Measurements from ENCODE around the gene FANCD2. TPM values are rescaled to one million over a fixed set of nuclear protein-coding genes. Genes with fewer than 3 reads are reported as not detected.

Gene FANCD2
- polyA plus RNA-seq, 2 of the 4 experiments (the other 2 are of a cell fraction): 25.1 to 44.3 TPM

DNA sequence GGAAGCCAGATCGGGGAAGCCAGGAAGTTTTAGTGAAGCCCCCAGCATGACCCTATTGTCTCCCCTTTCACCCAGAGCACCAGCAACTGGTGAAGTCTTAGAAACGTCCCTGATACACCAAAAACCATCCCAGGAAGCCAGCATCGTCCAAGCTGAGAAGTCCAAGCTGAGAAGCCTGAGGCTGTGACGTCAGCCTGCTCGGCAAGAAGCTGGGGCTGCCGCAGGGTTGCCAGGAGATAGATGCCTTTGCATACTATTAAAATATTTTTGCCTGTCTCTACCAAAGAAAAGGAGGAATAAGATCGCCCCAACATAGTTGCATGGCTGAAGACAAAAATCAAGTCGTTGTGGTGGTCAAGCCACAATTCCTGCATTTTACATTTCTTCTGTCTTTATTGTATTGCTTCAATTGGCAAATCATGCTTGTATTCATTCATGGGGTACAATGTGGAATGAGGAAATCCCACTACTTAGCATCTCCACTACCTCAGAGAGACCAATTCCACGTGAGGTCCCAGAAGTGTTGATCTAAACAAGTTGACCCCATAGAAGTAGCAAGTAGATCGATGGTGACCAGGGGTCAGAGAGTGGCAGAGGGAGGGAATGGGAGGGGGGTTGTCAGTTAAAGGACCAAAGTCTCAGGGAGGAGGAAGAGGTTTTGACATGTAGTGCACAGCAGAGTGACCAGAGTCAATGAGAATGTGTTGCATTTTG lies 20.0 kb upstream of the FANCD2 start:
- DNase-seq (ENCODE audit: low read depth in 1 of 2, low spot score in 1 of 2): no peak
- H3K9me3 ChIP-seq: no peaks in the 10 kb centered on the region
- ChIA-PET POLR2A (no interaction called here), CTCF (interaction anchor here (0.5 kb wide), 1 partner anchor 14 kb away, joined by 4 read pairs; no protein-coding TSS in a partner anchor)
- no peak overlapping the region for H3K27ac ChIP-seq
- no peak for TF ChIP-seq CHD2 (IDR thresholded peaks at IDR 0.05; ENCODE audit: low read length, partially characterized antibody)
- TF ChIP-seq, protein P1, sequence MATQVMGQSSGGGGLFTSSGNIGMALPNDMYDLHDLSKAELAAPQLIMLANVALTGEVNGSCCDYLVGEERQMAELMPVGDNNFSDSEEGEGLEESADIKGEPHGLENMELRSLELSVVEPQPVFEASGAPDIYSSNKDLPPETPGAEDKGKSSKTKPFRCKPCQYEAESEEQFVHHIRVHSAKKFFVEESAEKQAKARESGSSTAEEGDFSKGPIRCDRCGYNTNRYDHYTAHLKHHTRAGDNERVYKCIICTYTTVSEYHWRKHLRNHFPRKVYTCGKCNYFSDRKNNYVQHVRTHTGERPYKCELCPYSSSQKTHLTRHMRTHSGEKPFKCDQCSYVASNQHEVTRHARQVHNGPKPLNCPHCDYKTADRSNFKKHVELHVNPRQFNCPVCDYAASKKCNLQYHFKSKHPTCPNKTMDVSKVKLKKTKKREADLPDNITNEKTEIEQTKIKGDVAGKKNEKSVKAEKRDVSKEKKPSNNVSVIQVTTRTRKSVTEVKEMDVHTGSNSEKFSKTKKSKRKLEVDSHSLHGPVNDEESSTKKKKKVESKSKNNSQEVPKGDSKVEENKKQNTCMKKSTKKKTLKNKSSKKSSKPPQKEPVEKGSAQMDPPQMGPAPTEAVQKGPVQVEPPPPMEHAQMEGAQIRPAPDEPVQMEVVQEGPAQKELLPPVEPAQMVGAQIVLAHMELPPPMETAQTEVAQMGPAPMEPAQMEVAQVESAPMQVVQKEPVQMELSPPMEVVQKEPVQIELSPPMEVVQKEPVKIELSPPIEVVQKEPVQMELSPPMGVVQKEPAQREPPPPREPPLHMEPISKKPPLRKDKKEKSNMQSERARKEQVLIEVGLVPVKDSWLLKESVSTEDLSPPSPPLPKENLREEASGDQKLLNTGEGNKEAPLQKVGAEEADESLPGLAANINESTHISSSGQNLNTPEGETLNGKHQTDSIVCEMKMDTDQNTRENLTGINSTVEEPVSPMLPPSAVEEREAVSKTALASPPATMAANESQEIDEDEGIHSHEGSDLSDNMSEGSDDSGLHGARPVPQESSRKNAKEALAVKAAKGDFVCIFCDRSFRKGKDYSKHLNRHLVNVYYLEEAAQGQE (IDR thresholded peaks at IDR 0.05): no peak
- TF ChIP-seq, protein P2, sequence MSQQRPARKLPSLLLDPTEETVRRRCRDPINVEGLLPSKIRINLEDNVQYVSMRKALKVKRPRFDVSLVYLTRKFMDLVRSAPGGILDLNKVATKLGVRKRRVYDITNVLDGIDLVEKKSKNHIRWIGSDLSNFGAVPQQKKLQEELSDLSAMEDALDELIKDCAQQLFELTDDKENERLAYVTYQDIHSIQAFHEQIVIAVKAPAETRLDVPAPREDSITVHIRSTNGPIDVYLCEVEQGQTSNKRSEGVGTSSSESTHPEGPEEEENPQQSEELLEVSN (IDR thresholded peaks at IDR 0.05; ENCODE audit: borderline replicate concordance, low read depth): no peak
- no peak for TF ChIP-seq RAD21 (conservative IDR thresholded peaks at IDR 0.05 in 1 of 2, IDR thresholded peaks at IDR 0.05 in 1 of 2)
- no peak for TF ChIP-seq FOSB (CRISPR knock-in tag; IDR thresholded peaks at IDR 0.05)
- TF ChIP-seq, protein P3, sequence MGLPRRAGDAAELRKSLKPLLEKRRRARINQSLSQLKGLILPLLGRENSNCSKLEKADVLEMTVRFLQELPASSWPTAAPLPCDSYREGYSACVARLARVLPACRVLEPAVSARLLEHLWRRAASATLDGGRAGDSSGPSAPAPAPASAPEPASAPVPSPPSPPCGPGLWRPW (IDR thresholded peaks at IDR 0.05): no peak
- no peak for TF ChIP-seq FOXS1 (CRISPR knock-in tag; IDR thresholded peaks at IDR 0.05)
- TF ChIP-seq CBX8 (IDR thresholded peaks at IDR 0.05): no peak
- no peak for TF ChIP-seq EHF (CRISPR knock-in tag; IDR thresholded peaks at IDR 0.05)
- TF ChIP-seq MYC (IDR thresholded peaks at IDR 0.05; ENCODE audit: borderline replicate concordance, low read length): no peak
- TF ChIP-seq, protein P4, sequence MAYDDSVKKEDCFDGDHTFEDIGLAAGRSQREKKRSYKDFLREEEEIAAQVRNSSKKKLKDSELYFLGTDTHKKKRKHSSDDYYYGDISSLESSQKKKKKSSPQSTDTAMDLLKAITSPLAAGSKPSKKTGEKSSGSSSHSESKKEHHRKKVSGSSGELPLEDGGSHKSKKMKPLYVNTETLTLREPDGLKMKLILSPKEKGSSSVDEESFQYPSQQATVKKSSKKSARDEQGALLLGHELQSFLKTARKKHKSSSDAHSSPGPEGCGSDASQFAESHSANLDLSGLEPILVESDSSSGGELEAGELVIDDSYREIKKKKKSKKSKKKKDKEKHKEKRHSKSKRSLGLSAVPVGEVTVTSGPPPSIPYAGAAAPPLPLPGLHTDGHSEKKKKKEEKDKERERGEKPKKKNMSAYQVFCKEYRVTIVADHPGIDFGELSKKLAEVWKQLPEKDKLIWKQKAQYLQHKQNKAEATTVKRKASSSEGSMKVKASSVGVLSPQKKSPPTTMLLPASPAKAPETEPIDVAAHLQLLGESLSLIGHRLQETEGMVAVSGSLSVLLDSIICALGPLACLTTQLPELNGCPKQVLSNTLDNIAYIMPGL (CRISPR knock-in tag; IDR thresholded peaks at IDR 0.05; ENCODE audit: borderline replicate concordance): no peak
- TF ChIP-seq KDM1A (IDR thresholded peaks at IDR 0.05; ENCODE audit: low read depth): no peak
- no peak for TF ChIP-seq EP300 (IDR thresholded peaks at IDR 0.05)
- TF ChIP-seq SREBF2 (IDR thresholded peaks at IDR 0.05): no peak
- no peak for TF ChIP-seq EHMT2 (IDR thresholded peaks at IDR 0.05; ENCODE audit: low read depth)
- TF ChIP-seq FOSL2 (IDR thresholded peaks at IDR 0.05): no peak
- no peak for TF ChIP-seq FOSL2 (CRISPR knock-in tag; IDR thresholded peaks at IDR 0.05)
- no peak for TF ChIP-seq KDM5A (IDR thresholded peaks at IDR 0.05)
- no peak for TF ChIP-seq NR3C1 (IDR thresholded peaks at IDR 0.05)
- ATAC-seq: no peak
- H3K4me3 ChIP-seq: no peak overlapping the region
- H3K4me2 ChIP-seq: no peak overlapping the region
- no peak for FAIRE-seq
- WGBS (ENCODE audit: missing lambda C conversion rate): 85% methylated on average over 10 of the region's 10 CpGs
- peaks cover 15% of the 10 kb centered on the region for H3K4me1 ChIP-seq

DNA sequence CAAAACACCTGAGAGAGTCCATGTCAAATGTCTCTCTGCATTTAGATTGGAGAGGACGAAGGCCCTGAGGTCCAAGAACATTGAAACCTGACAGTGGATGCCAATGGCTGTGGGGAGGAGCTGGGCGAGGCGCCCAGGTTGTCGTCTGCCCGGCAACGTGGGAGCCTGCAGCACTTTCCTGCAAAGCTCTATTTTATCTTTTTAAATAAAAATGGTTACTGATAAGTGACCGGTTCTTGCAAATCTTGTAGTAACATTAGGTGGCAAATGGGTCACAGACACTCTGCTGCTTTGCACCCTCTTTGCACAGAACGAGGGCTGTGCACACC lies 19.5 kb upstream of the FANCD2 start:
- 76% methylated on average over 8 of the region's 8 CpGs for WGBS (ENCODE audit: missing lambda C conversion rate)
- no peak for DNase-seq (ENCODE audit: low read depth in 1 of 2, low spot score in 1 of 2)
- H3K4me3 ChIP-seq: no peak overlapping the region
- H3K4me1 ChIP-seq: peaks cover 19% of the 10 kb centered on the region
- no peak overlapping the region for H3K27ac ChIP-seq
- no peak for ATAC-seq
- TF ChIP-seq PHF8 (IDR thresholded peaks at IDR 0.05; ENCODE audit: borderline replicate concordance, low read depth) (no peak), POLR2A (IDR thresholded peaks at IDR 0.05; ENCODE audit: low read length) (no peak), HOXA7 (CRISPR knock-in tag; IDR thresholded peaks at IDR 0.05) (no peak), ESRRA (IDR thresholded peaks at IDR 0.05; ENCODE audit: borderline replicate concordance, low read length) (no peak), HOXB13 (CRISPR knock-in tag; IDR thresholded peaks at IDR 0.05; ENCODE audit: low read depth) (no peak), ZSCAN20 (CRISPR knock-in tag; IDR thresholded peaks at IDR 0.05) (no peak), NFE2L2 (conservative IDR thresholded peaks at IDR 0.05; ENCODE audit: low read length) (no peak)
- TF ChIP-seq, protein P1 (IDR thresholded peaks at IDR 0.05): no peak
- FAIRE-seq: no peak
- ChIA-PET POLR2A (no interaction called here), CTCF (no interaction called here)
- no peak overlapping the region for H3K4me2 ChIP-seq
- no peaks in the 10 kb centered on the region for H3K9me3 ChIP-seq
